ENCODE measurements around the gene SMG5. TPM values are rescaled to one million over a fixed set of nuclear protein-coding genes. Genes with fewer than 3 reads are reported as not detected.

Gene SMG5
- total RNA-seq, 1 donor, result 43.3 TPM

DNA sequence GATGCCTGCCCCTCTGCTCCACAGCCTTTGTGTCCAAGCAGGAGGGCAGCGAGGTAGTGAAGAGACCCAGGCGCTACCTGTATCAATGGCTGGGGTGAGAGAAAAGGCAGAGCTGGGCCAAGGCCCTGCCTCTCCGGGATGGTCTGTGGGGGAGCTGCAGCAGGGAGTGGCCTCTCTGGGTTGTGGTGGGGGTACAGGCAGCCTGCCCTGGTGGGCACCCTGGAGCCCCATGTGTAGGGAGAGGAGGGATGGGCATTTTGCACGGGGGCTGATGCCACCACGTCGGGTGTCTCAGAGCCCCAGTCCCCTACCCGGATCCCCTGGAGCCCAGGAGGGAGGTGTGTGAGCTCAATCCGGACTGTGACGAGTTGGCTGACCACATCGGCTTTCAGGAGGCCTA, 39.9 kb downstream of the SMG5 start:
- DNase-seq (ENCODE audit: low read depth), result no peak
- no peak for TF ChIP-seq CTCF (IDR thresholded peaks at IDR 0.05; ENCODE audit: insufficient read depth, low read length)
- H3K4me3 ChIP-seq (ENCODE audit: low read depth, low read length), result no peak overlapping the region

DNA sequence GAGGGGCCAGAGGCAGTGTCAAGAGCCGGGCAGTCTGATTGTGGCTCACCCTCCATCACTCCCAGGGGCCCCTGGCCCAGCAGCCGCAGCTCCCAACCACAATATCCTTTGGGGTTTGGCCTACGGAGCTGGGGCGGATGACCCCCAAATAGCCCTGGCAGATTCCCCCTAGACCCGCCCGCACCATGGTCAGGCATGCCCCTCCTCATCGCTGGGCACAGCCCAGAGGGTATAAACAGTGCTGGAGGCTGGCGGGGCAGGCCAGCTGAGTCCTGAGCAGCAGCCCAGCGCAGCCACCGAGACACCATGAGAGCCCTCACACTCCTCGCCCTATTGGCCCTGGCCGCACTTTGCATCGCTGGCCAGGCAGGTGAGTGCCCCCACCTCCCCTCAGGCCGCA, 40.7 kb downstream of the SMG5 start, which contains the start of gene BGLAP:
TSS of gene BGLAP (plus strand) at position 259 of the 400 bp plus-strand sequence. CDS start at position 307, 48 bp downstream.
- no peak within 1 kb of the TSS for H3K4me3 ChIP-seq (ENCODE audit: low read depth, low read length)
- TF ChIP-seq CTCF (IDR thresholded peaks at IDR 0.05; ENCODE audit: insufficient read depth, low read length), result no peak
- DNase-seq (ENCODE audit: low read depth), result no peak

DNA sequence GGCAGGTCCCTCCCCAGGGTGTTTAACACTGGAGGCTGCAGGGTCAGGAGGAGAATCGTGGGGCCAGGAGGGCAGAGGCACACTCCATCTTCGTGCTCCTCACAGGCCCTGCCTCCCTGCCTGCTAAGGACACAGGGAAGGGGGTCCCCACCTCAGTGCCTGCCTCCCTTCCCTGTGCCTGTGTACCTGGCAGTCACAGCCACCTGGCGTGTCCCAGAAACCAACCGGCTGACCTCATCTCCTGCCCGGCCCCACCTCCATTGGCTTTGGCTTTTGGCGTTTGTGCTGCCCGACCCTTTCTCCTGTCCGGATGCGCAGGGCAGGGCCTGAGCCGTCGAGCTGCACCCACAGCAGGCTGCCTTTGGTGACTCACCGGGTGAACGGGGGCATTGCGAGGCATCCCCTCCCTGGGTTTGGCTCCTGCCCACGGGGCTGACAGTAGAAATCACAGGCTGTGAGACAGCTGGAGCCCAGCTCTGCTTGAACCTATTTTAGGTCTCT, 41.3 kb downstream of the SMG5 start:
- H3K4me3 ChIP-seq (ENCODE audit: low read depth, low read length), result no peak overlapping the region
- DNase-seq (ENCODE audit: low read depth), result no peak
- TF ChIP-seq CTCF (IDR thresholded peaks at IDR 0.05; ENCODE audit: insufficient read depth, low read length), result no peak

DNA sequence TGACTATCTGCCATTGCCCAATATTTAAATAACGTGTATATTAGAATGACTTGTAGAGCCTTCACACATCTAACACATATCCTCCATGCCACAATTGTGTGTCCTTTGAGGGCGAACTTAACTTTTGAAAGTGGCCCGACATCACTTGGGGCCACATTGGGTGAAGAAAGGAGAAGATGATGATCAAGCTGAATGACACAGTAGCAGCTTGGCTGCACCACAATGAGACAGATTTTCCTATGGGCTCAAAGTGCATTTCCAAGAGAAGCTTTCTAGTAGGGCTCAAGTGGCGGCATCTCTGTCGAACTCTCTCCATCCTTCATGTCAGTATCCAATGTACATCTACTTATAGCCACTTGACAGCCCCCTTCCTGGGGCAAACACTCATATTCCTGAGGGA, 44.4 kb downstream of the SMG5 start:
- no peak for DNase-seq (ENCODE audit: low read depth)
- TF ChIP-seq CTCF (IDR thresholded peaks at IDR 0.05; ENCODE audit: insufficient read depth, low read length), result no peak
- no peak overlapping the region for H3K4me3 ChIP-seq (ENCODE audit: low read depth, low read length)

DNA sequence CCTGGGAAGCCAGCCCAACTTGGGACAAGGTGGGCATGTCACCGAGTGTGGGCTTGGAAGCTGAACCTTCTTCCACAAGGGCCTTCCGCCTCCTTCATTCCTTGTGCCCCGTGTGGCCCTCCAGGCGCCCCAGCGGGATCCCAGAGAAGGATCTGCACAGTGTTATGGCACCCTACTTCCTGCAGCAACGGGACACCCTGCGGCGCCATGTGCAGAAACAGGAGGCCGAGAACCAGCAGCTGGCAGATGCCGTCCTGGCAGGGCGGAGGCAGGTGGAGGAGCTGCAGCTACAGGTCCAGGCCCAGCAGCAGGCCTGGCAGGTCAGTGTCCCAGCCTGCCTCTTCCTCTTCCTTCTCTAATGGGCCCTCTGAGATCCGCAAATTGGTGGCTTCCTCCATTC, 46.5 kb downstream of the SMG5 start:
- H3K4me3 ChIP-seq (ENCODE audit: low read depth, low read length), result no peak overlapping the region
- no peak for DNase-seq (ENCODE audit: low read depth)
- no peak for TF ChIP-seq CTCF (IDR thresholded peaks at IDR 0.05; ENCODE audit: insufficient read depth, low read length)

DNA sequence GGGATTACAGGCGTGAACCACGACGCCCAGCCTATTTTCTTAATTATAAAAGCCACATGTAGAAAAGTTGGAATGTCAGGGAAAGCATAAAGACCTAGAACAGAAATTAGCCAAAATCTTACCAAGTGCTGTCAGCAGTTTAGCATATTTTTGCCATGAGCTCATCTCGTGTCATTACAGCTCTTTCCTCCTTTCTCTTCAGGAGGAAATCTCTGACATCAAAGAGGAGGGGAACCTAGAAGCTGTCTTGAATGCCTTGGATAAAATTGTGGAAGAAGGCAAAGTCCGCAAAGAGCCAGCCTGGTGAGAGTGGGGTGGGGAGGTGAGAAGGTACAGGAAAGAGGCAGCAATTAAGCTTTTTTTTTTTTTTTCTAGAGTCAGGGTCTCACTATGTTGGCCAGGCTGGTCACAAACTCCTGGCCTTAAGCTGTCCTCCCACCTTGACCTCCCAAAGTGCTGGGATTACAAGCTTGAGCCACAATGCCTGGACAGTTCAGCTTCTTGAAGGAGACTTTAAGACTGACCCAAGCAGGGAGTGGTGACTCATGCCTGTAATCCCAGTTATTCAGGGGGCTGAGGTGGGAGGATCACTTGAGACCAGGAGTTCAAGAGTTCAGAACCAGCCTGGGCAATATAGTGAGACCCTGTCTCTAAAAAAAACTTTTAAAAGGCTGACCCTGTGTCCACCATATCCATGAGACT, 49.0 kb downstream of the SMG5 start:
- no peak overlapping the region for H3K4me3 ChIP-seq (ENCODE audit: low read depth, low read length)
- no peak for TF ChIP-seq CTCF (IDR thresholded peaks at IDR 0.05; ENCODE audit: insufficient read depth, low read length)
- DNase-seq (ENCODE audit: low read depth), result peak; percentile 85

Data from fibroblast of the aortic adventitia (primary cell).